Frontal cortex (tissue), 4 donors: ENCODE data around the gene SH3RF3. TPM values are rescaled to one million over a fixed set of nuclear protein-coding genes. Genes with fewer than 3 reads are reported as not detected.
A peak's percentile ranks its signal among the peaks of the same experiment; 100 is the strongest.

Source experiments
- DNase-seq, 2 donors: peaks; one replicate each; pipeline ENCODE4 v3.0.0; 2012; ENCODE audit warnings: low spot score in 2 of 2
- FAIRE-seq: peaks from 2 replicates; lab custom pipeline; 2012; peaks lifted over from hg19 to GRCh38; lab: Jason Lieb, UNC
- total RNA-seq: library from RNA; depleted of rRNA; stranded (reverse); fragments of >200 nt; gene quantifications from one replicate; pipeline ENCODE4 v1.2.3, GENCODE V29; 2014
- donor health status: control.
- donor health status: control.
- donor health status: control.

SH3RF3 gene
- total RNA-seq, 1 donor from 2014 or later, result 9.0 TPM

DNA sequence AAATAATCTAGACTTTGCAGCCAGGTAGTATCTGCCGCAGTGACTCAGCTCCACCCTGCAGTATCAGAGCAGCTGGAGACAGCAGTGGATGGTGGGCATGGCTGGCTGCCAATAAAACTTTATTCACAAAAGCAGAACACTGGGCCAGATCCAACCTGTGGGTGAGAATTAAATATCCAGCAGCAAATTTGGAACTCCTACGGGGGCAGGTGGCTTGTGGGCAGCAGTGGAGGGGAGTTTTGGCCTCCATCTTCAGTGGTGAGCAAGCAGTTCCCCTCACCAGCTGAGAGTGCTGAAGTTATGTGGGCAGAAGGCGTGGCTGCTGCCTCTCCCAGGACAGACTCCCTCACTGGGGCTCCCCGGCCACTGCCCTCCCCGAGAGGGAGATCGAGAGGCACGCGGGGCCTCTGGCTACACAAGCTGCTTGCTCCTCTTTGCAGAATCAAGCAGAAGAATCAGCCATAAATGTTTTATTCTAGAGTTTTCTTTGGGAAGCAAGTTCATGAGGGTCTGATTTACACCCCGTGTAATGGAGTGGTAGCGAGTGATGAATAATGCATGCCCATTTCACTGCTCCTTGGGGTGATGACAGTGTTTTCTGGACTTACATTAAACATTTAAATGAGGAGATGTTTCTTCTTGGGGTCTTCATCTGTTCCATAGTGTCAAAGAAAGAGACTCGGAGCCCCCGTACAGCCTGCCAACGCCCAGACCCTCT lies 280.5 kb downstream of the SH3RF3 start:
- FAIRE-seq (no peak), DNase-seq (peak in 1 of 2 donors; percentile 48)

DNA sequence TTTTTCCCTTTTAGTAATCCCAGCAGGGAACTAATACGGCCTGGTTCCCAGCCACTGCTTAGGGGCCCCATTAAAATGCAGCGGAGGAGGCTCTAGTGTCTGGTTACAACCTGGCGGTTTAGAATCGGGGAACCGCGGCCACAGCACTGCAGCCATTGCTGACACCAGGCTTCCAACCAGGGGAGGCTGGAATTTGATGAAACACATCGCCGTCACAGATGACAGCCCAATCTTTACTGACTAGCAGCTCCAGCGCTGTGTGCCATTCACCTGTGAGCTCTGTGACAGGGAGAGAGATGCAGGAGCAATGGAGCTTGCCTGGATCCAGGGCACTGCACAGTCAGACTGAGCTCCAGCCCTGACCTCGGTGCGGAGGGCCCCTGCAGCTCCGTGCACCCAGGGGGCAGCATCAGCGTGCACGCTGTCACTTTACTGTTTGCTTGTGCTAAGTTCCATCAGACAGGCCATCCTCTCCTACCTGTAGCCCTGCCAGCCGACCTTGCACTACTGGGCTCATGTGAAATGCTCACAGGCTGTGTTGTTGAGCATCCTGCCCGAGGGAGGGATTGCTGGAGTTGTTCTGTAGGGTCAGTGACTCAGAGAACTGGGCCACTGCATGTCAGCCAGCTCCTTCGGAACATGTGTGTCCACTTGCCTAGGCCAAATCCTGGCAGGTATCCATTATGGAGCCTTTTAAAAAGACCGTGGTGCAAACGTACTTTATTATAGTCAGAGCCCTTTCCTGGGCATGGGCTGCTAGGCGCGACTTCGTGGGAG lies 281.2 kb downstream of the SH3RF3 start:
- DNase-seq, result no peak
- no peak for FAIRE-seq

DNA sequence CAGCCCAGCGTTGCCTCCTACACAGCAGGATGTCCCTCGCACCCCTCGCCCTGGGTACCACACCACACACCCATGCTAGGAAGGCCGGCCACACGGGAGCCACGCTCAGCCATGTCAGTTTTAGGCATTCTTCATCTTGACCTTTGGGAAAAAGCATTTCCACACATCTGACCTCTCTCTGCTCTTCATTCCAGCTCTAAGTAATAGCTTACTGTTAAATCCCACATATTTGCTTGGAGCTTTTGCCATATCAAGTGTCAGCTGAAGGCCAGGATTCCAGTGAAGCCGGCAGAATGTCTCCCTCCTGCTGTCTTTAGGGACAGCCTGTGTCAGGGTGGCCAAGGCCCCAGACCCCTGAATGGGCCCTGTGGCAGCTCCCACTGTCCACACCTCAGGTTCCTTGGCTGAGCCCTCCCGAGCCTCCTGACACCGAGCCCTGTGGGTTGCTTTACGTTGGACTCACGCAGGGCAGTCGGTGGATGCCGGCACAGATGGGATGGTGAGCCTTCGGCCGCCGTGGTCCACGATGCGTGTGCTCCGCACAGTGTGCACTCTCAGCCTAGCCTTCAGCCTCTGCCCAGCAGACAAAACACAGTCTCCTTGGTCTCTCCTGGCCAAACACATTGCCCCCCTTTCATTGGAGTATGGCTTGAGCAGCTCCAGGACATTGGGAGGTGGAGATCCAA lies 282.8 kb downstream of the SH3RF3 start:
- no peak for FAIRE-seq

DNA sequence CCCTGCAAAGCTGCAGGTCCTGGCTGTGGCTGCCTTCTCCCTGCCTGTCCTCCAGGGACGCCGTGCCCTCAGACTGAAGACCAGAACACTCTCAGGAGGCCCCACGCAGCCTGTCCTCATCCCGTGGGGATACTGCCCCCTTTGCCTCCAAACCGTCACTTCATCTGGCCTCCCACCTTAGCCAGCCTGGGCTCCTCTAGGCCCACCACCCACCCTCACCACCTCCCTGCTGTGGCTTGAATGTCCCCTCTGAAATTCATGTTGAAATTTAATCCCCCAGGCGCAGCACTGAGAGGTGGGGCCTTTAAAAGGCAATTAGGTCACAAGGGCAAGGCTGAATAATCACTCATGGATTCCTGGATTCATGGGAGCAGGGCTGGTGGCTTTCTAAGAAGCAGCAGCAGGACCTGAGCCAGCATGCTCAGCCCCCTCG lies 286.6 kb downstream of the SH3RF3 start:
- DNase-seq, result no peak
- no peak for FAIRE-seq

More for the DNA sequence above, 282.8 kb downstream of the SH3RF3 start:
- no peak for DNase-seq

DNA sequence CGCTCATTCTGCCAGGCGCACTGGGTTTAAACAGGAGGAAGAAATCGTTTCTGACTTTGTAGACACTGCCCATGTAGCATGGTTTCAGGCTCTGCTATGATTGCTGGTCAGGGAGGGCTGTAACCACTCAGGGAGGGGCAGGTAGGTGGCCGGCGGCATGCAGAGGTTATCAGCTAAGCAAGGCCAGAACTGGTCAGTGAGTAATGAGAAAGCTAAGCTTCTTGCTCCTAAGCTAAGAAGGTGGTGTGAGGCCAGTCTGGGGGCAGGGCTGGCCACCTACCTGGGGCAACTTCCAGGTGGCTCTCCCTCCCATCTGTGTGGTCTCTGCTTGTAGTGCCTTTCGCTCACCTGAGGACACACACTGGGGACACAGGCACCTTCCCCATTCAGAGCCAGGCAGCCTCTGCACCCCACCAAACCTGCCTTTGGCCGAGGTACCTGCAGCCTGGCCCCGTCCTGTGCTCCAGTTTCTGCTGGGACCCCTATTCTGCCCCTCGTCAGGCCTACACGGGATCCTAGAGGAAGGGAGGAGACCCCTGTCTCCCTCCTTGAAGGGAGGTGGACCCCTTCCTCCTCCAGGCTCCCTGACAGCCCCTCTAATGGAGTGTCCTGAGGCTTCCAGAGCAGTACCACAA lies 288.8 kb downstream of the SH3RF3 start:
- no peak for FAIRE-seq

DNA sequence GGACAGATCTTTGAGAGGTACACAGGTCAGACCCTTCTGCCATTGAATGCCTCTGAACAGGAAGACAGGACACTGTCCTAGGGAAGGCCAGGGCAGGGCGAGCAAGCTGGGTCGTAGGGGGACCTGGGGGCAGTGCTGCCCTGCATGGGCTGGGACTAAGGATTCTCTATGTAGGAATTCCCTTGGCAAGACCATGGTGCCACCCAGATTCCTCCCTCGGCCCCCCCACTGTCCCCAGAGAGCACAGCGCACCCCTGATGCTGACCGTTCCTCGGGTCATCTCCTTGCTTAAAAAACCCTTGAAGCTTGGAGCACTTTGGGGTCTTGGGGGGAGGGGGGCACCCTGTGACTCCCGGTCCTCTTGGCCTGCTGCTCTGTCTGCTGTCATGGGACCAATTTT lies 289.7 kb downstream of the SH3RF3 start:
- FAIRE-seq (no peak), DNase-seq (no peak)

More for the DNA sequence above, 288.8 kb downstream of the SH3RF3 start:
- no peak for DNase-seq

DNA sequence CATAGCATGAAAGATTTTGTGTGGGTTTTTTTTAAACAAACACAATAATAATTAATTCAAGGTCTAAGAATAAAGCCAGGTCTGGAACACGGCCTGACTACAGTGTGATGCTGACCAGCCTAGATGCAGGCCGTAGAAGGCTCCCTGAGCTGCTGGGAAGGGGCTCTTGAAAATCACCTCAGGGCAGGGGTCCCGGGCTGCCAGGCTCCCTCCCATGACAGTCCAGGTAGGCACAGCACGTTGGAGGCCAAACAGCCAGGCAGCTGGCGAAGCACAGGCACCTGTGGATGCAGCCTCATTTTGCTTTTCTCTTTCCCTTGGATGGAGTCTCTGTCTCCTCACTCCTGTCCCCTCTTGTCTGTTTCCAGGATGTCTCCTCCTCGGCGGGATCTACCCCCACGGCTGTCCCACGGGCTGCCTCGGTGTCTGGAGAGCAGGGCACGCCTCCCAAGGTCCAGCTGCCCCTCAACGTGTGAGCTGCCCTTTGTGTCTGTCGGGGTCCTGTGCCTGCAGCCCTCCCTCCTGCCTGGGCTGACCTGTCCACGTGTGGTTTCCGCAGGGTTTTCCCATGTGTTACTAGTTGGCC lies 290.3 kb downstream of the SH3RF3 start:
- FAIRE-seq (no peak), DNase-seq (no peak)

DNA sequence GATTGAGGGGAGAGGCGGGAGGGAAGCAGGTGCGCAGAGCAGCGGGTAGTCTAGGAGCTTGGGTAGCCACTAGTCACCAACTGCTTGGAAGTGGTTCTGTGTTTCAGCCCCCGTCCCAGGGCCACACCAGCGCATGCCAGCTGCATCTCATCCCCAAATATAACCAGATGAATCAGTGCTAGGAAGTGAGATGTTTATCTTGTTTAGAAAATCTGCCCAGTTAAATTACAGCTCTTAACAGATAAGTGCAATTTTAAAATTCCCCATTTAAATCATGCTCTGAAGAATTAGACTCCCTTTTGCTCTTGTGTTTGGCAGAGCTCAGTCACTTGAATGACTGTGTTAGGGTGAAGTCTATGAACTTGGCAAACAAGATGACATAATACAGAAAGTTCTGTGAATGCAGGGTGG lies 291.0 kb downstream of the SH3RF3 start:
- FAIRE-seq (no peak), DNase-seq (no peak)

DNA sequence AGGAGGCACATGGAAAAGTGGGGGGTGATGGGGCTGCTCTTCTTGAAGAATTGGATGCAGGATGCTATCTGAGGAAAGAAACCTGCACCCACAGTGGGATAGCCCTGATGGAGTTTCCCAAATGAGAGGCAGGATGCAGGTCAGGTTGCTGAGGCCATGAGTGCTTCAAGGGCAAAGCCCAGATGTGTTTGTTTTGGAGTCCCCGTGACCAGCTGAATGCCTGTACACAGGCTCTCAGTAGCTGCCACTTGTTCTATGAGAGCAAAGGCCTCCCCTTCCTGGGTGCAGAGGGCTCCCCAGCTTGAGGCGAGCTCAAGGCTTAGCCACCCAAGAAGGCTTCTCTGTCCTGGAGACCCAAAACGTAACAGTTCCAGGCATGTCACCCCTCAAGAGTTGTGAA lies 292.1 kb downstream of the SH3RF3 start:
- DNase-seq, result no peak
- no peak for FAIRE-seq

DNA sequence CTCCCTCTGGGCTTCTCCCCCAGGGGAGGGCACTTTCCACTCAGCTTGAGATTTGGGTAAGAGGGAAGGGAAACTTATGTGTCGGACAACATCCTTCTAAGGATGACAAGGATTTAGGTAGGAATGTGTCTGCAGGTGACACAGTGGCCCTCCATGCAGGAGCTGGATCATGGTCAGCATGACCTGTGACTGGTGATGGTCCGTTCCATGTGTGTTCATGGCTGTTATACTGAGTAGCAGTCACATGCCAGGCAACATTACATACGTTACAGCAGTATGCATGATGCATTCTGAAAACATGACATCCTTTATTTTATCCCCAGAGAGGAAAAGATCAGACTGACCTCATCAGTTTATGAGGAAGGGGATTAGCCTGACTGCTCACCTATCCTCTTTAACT lies 292.6 kb downstream of the SH3RF3 start:
- FAIRE-seq (no peak), DNase-seq (no peak)

DNA sequence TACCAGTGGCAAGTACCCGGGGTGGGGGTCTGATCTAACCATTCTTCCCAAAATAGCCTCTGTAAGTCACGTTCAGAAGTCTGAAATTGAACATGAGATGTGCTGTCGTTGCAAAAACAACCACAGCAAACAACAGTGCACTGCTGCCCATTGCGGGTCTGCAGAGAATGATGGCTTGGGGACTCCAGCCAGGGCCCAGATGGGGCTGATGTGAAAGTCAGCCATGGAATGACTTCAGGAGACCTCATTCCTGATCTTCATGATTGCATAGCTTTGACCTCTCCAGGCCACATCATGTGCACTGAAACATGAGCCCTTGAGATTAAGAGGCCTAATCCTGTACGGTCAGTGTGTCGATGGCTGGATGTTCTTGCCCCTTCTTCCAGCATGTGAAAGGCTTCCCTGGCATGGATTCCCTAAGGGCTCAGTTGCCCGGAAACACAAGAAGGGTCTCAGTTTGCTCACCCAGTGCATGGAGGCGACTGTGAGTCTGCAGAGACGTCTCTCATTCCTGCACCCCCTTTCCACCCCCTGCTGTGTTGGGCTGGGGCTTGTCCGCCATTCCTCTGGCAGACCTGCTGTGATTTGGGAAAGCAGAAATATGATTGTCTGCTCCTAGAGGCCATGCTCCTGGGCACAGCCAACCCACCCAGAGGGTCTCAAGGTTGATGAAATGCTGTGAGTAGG lies 293.2 kb downstream of the SH3RF3 start:
- DNase-seq, result no peak
- FAIRE-seq, result no peak

DNA sequence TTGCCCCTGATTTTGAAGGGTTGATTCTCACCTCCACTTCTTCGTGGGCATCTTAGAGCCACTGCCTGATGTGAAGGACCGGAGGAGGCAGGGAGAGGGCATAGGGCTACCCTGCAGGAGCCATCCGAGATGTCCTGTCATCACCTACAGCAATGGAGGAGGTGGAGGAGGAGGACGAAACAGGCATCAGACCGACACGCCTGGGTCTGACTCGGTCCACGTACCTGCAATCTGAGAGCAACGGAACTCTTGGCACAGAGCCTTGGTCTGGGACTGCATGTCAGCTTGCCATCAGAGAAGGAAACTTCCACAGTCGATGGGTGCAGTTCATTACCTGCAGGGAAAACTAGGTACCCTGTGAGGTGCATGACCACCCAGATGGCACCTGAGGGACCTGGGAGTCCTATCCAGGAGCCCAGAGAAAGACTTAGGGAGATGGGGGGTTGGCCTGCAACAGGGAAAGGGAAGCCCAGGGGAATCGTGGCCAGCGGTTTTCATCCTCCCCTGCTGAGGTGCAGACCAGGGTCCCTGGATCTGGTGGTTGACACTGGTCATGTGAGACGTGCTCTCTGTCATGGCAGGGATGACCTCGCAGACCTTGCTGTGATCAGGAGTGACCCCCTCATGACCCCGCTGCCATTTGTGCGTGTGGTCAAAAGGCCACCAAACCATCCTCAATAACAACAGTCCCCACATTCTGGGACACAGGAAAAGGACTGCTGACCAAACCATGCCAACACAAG lies 293.9 kb downstream of the SH3RF3 start:
- DNase-seq, result no peak
- FAIRE-seq, result no peak

DNA sequence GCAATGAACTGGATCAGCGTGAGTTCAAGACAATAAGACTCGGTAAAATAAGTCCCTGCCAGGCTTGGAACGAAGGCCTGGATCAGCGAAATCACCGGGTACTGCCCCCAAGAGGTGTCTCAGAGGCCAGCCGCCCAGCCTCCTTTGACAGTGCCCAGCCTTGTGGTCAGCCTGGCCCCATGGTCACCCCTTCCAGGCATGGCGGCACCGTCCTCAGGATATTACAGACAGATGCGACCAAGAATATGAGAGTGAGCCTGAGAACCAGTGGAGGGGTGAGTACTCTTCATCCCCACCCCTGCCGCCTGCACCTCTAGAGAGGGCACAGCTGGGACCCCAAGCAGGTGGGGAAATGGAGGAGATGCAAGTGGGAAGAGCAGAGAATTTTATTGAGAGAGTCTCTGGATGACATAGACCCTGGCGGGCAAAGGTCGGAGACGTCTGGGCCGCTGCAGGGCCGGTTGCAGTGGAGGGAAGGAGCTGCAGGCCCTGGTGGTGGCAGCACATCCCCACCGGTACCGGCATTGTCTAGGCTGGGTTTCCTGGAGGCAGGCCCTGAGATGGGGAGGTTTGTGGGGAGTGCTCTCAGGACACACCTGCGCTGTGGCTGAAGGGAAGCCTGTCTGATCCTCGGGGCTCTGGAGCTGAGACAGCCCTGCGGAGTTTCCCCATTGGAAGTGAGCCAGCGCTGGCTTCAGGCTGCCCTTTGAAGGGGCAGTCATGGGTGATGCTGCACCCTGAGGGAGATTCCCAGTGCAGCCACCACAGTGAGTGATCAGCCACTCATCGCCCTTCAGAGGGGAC lies 294.8 kb downstream of the SH3RF3 start:
- FAIRE-seq (no peak), DNase-seq (no peak)

DNA sequence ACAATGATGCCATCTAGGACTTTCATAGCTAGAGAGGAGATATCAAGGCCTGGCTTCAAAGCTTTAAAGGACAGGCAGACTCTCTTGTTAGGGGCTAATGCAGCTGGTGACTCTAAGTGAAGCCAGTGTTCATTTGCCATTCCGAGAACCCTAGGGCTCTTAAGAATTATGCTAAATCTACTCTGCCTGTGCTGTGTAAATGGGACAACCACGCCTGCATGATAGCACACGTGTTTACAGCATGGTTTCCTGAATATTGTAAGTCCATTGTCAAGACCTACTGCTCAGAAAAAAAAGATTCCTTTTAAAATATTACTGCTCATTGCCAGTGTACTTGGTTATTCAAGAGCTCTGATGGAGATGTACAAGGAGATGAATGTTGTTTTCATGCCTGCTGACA lies 296.4 kb downstream of the SH3RF3 start:
- FAIRE-seq (no peak), DNase-seq (no peak)

DNA sequence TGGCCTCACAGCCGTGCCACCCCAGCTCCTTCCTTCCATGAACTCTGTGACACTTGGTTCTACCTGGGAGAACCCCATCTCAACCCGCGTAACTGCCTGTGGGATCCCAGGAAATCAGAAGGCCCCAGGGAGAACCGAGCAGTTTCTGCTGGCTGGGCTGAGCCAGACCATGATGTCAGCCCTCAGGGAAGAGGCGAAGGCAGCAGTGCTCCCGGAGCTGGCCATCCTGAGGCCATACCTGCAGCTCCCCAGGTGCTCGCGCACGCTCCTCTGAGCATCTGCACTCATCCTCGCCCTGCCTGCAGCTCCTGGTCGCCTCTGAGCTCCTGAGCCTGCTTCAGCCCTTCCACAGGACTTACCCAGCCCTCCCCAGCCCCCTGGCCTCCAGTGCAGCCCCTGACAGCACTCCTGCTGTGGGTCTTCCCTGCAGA lies 298.7 kb downstream of the SH3RF3 start:
- FAIRE-seq (no peak), DNase-seq (no peak)

DNA sequence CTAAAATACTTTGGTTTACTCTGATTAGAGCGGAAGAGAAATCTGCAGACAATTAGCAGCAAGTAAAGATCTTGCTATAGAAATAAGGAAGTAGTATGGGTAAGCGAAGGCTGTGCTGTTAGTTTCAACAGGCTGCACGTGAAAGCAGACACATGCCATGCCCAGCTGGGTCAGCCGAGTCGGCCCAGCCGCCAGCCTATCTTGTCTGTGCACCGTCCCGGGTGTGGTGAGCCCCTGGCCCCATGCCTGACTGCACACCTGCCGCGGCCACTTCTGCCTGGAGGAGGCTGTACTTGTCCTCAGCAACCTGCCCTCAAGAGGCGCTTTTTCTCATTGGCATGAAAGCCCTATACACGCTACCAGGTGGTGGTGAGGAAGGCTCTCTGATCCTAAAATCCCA lies 299.3 kb downstream of the SH3RF3 start:
- no peak for DNase-seq
- FAIRE-seq, result no peak

DNA sequence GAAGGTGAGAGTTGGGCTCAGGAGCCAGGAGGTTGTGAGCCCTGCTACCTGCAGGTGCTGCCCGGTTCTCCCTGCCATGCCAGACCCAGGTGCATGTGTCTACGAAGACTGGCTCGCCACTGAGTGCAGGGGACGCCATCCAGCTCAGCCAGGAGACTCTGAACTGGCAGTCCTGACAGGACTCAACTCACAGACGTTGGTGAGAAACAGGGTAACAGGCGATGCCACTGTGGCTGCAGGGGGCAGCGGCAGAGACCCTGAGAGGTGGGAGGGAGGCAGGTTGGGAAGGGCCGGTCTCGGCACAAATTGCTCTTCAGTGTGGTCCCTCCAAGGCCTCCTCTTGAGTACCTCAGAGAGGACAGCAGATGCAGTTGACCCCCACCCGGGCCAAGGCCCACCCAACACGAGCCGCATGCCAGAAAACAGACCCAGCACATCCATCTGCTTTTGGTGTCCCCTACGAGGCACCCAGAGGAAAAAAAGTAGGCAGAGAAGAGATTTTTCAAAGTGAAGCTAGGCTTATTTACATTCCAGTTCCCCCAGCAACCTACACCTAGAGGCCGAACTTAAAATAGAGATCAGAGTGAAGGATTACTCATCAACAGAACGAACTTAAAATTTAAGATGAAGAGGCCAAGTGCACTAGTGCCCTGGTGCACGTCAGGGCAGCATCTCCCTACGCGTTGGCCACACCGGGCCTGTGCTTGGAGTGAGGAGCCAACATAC lies 300.0 kb downstream of the SH3RF3 start:
- FAIRE-seq (no peak), DNase-seq (no peak)
